NOMO-1 treated with DMSO at 0.1 percent for 48 hours (cell line): ENCODE results near the gene MAP3K14.

Source experiments
- DNase-seq: peaks from one replicate; lab custom pipeline; 2025; ENCODE audit not compliant: unreplicated experiment; lab: John Stamatoyannopoulos, UW

MAP3K14 gene

GRCh38 chr17:45317111-45317928 lies 500 bp upstream of the MAP3K14 start:
- DNase-seq = peak; percentile 100

GRCh38 chr17:45315648-45316433 lies 979 bp downstream of the MAP3K14 start:
- no peak for DNase-seq

- DNase-seq = peak; percentile 49
Observed at GRCh38 chr17:45314741-45315647, 1.8 kb downstream of the MAP3K14 start.

- DNase-seq = no peak
Observed at GRCh38 chr17:45313996-45314740, 2.7 kb downstream of the MAP3K14 start.

- no peak for DNase-seq
Observed at GRCh38 chr17:45313421-45313771, 3.4 kb downstream of the MAP3K14 start.

- no peak for DNase-seq
Observed at GRCh38 chr17:45312477-45313420, 4.1 kb downstream of the MAP3K14 start.

GRCh38 chr17:45311760-45312476 lies 4.9 kb downstream of the MAP3K14 start:
- no peak for DNase-seq

GRCh38 chr17:45311401-45311759 lies 5.4 kb downstream of the MAP3K14 start:
- no peak for DNase-seq

- DNase-seq = peak; percentile 45
Observed at GRCh38 chr17:45310380-45311324, 6.2 kb downstream of the MAP3K14 start.

- DNase-seq = no peak
Observed at GRCh38 chr17:45309400-45309799, 7.4 kb downstream of the MAP3K14 start.

- DNase-seq = no peak
Observed at GRCh38 chr17:45308840-45309239, 8.0 kb downstream of the MAP3K14 start.

- DNase-seq = no peak
Observed at GRCh38 chr17:45308016-45308365, 8.8 kb downstream of the MAP3K14 start.

GRCh38 chr17:45307290-45308015 lies 9.4 kb downstream of the MAP3K14 start:
- peak; percentile 94 for DNase-seq

GRCh38 chr17:45306623-45307022 lies 10.2 kb downstream of the MAP3K14 start:
- no peak for DNase-seq

- DNase-seq = no peak
Observed at GRCh38 chr17:45306094-45306493, 10.7 kb downstream of the MAP3K14 start.

GRCh38 chr17:45305530-45306087 lies 11.2 kb downstream of the MAP3K14 start:
- no peak for DNase-seq

- peak; percentile 39 for DNase-seq
Observed at GRCh38 chr17:45302649-45303173, 14.1 kb downstream of the MAP3K14 start.
